ENCODE measurements around the gene PCNX2.

Gene PCNX2

GRCh38 chr1:232952514-232953499 lies 342.7 kb downstream of the PCNX2 start:
- peak; percentile 55 for DNase-seq (ENCODE audit: low read depth)
- TF ChIP-seq CTCF (conservative IDR thresholded peaks at IDR 0.05; ENCODE audit: low read length) = peak; percentile 71
- no peak overlapping the region for H3K4me3 ChIP-seq (ENCODE audit: low read length)

GRCh38 chr1:232951605-232952004 lies 343.9 kb downstream of the PCNX2 start:
- peak overlapping the region; percentile 87 for H3K4me3 ChIP-seq (ENCODE audit: low read length)
- DNase-seq (ENCODE audit: low read depth) = no peak
- TF ChIP-seq CTCF (conservative IDR thresholded peaks at IDR 0.05; ENCODE audit: low read length) = no peak

GRCh38 chr1:232951180-232951579 lies 344.3 kb downstream of the PCNX2 start:
- DNase-seq (ENCODE audit: low read depth) = no peak
- peak overlapping the region; percentile 87 for H3K4me3 ChIP-seq (ENCODE audit: low read length)
- no peak for TF ChIP-seq CTCF (conservative IDR thresholded peaks at IDR 0.05; ENCODE audit: low read length)

- peak; percentile 29; the same call in 1 of the 2 replicates for TF ChIP-seq CTCF (conservative IDR thresholded peaks at IDR 0.05; ENCODE audit: low read length)
- DNase-seq (ENCODE audit: low read depth) = peak; percentile 84
- H3K4me3 ChIP-seq (ENCODE audit: low read length) = peak within 1 kb of the TSS; percentile 87
Observed at GRCh38 chr1:232950197-232951176, 345.0 kb downstream of the PCNX2 start, which contains the start of gene NTPCR. TSS of gene NTPCR (plus strand) at chr1:232950611. CDS start at chr1:232950711, 100 bp downstream.

- no peak for TF ChIP-seq CTCF (conservative IDR thresholded peaks at IDR 0.05; ENCODE audit: low read length)
- DNase-seq (ENCODE audit: low read depth) = no peak
- peak overlapping the region; percentile 87 for H3K4me3 ChIP-seq (ENCODE audit: low read length)
Observed at GRCh38 chr1:232949636-232950196, 345.8 kb downstream of the PCNX2 start.

GRCh38 chr1:232944347-232944746 lies 351.2 kb downstream of the PCNX2 start:
- TF ChIP-seq CTCF (conservative IDR thresholded peaks at IDR 0.05; ENCODE audit: low read length) = no peak
- no peak overlapping the region for H3K4me3 ChIP-seq (ENCODE audit: low read length)
- DNase-seq (ENCODE audit: low read depth) = no peak

Data from AG10803 (cell line).